Activated naive CD4-positive, alpha-beta T cell treated with anti-CD3 and anti-CD28 coated beads, Interleukin-2, amount 10 ng/mL, durations not matched to agents 7 days and 5 days (primary cell): ENCODE measurements around the gene CDC42SE2.
"Not testable (repeated sequence)": the region's sequence is repeated elsewhere in the genome, so short reads cannot be mapped to it uniquely, and the experiment has no call there.

Experiments used
- CTCF ChIA-PET: fragments of 350-600 bp; sonication (Branson Sonifier 250); formaldehyde crosslinking; loops from one replicate; lab custom pipeline; 2021; ENCODE audit warnings: antibody characterized with exemption; lab: Charles Lee
- DNase-seq: peaks from one replicate; pipeline ENCODE4 v3.0.0-alpha.2; 2020
- H3K27ac Mint-ChIP-seq: one replicate; pipeline ENCODE4 v1.8.0; 2021; ENCODE audit warnings: mild to moderate bottlenecking, moderate library complexity, mixed read lengths
- H3K27me3 Mint-ChIP-seq: one replicate; pipeline ENCODE4 v1.8.0; 2021; ENCODE audit warnings: mild to moderate bottlenecking, mixed read lengths
- H3K36me3 Mint-ChIP-seq: one replicate; pipeline ENCODE4 v1.8.0; 2021; ENCODE audit warnings: mixed read lengths
- H3K4me1 Mint-ChIP-seq: one replicate; pipeline ENCODE4 v1.8.0; 2021; ENCODE audit warnings: mixed read lengths
- H3K4me3 Mint-ChIP-seq: one replicate; pipeline ENCODE4 v1.8.0; 2021; ENCODE audit warnings: mild to moderate bottlenecking, moderate library complexity, mixed read lengths
- H3K9me3 Mint-ChIP-seq: one replicate; pipeline ENCODE4 v1.8.0; 2021; ENCODE audit warnings: mixed read lengths

CDC42SE2 gene

GRCh38 chr5:131323378-131323777 lies 59.5 kb downstream of the CDC42SE2 start:
- Mint-ChIP-seq H3K36me3 (peaks cover 49% of the 10 kb centered on the region), H3K4me3 (no peak overlapping the region), H3K27ac (no peak overlapping the region), H3K27me3 (no peaks in the 10 kb centered on the region), H3K4me1 (peaks cover 62% of the 10 kb centered on the region), H3K9me3 (no peaks in the 10 kb centered on the region)
- no peak for DNase-seq
- CTCF ChIA-PET = interaction anchor here (2.1 kb wide), 1 partner anchor 59 kb away, joined by 8 read pairs; no protein-coding TSS in a partner anchor

GRCh38 chr5:131324303-131324702 lies 60.5 kb downstream of the CDC42SE2 start:
- H3K36me3 Mint-ChIP-seq = peaks cover 52% of the 10 kb centered on the region
- CTCF ChIA-PET = interaction anchor here (0.5 to 2.1 kb wide), 3 partner anchors 18 to 92 kb away, joined by 3 to 8 read pairs (median 3); no protein-coding TSS in a partner anchor

DNA sequence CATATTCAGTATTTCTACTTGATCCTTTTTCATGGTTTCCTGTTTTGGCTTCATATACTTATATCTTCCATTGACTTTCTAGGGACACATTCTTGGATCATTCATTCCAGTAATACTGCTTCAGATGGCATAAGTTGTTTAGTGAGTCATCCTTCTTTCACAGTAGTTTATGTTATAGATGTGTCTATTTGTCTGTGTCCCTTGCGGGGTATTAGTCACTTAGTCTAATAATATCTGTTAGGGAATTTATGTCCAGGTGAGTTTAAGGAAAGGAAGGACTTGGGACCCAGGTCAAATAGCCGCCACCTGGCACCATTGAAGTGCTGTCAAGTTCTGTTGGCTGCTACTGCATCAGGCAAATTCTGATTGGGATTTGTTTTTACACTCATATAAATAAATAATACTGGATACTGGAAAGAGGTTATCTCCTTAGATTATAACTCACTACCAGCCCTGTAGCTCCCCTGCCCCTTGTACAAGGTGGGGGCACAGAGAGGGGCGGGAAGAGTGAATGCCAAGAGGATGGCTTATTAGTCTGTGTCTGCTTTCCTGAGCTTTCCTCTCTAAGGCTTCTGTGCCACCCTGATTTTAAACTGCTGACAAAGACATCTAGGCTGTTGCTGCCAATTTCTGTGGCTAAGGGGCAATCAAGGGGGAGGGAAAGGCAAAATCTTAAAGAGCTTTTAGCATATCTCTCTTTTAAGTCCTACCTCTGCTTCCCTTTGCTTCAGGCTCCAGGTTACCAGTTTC lies 64.9 kb downstream of the CDC42SE2 start:
- CTCF ChIA-PET = interaction anchor here (1.2 kb wide), 1 partner anchor 54 kb away, joined by 3 read pairs; no protein-coding TSS in a partner anchor
- peaks cover 53% of the 10 kb centered on the region for H3K36me3 Mint-ChIP-seq
- H3K4me3 Mint-ChIP-seq = no peak overlapping the region
- peaks cover 52% of the 10 kb centered on the region for H3K4me1 Mint-ChIP-seq
- H3K27ac Mint-ChIP-seq = peak overlapping the region; percentile 55
- no peak for DNase-seq
- no peaks in the 10 kb centered on the region for H3K9me3 Mint-ChIP-seq
- H3K27me3 Mint-ChIP-seq = no peaks in the 10 kb centered on the region

More at GRCh38 chr5:131324303-131324702, 60.5 kb downstream of the CDC42SE2 start:
- no peak overlapping the region for H3K4me3 Mint-ChIP-seq
- no peaks in the 10 kb centered on the region for H3K9me3 Mint-ChIP-seq
- H3K4me1 Mint-ChIP-seq = peaks cover 68% of the 10 kb centered on the region
- no peaks in the 10 kb centered on the region for H3K27me3 Mint-ChIP-seq
- no peak overlapping the region for H3K27ac Mint-ChIP-seq
- DNase-seq = no peak

GRCh38 chr5:131329286-131329560 lies 65.4 kb downstream of the CDC42SE2 start:
- CTCF ChIA-PET = interaction anchor here (1.2 to 1.5 kb wide), 2 partner anchors 23 to 54 kb away, joined by 3 read pairs; no protein-coding TSS in a partner anchor
- DNase-seq = no peak
- Mint-ChIP-seq H3K4me3 (no peak overlapping the region), H3K27me3 (no peaks in the 10 kb centered on the region), H3K4me1 (peaks cover 54% of the 10 kb centered on the region), H3K27ac (peak overlapping the region; percentile 55), H3K9me3 (peaks cover 2% of the 10 kb centered on the region), H3K36me3 (peaks cover 53% of the 10 kb centered on the region)

DNA sequence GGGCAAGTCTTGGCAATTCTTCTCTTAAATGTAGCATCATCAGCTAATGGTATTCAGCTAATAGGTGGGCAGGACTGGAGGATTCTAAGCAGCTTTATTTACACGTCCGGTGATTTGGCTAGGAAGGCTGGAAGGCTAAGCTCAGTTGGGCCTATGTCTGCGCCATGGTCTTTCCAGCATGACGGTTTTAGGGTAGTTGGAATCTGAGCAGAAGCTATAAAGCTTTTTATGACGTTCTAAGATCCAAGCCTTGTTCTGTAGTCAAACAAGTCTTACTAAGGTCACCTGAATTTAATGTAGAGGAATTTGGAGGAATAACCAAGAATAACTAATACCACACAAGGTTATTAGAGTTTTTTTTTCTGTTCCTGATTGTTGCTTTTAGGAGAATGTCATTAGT lies 66.2 kb downstream of the CDC42SE2 start:
- Mint-ChIP-seq H3K27ac (peak overlapping the region; percentile 64), H3K27me3 (no peaks in the 10 kb centered on the region), H3K9me3 (peaks cover 8% of the 10 kb centered on the region), H3K36me3 (peaks cover 59% of the 10 kb centered on the region), H3K4me3 (no peak overlapping the region), H3K4me1 (peaks cover 58% of the 10 kb centered on the region)
- CTCF ChIA-PET = interaction anchor here (1.2 to 1.5 kb wide), 2 partner anchors 23 to 53 kb away, joined by 3 read pairs; no protein-coding TSS in a partner anchor
- DNase-seq = no peak

DNA sequence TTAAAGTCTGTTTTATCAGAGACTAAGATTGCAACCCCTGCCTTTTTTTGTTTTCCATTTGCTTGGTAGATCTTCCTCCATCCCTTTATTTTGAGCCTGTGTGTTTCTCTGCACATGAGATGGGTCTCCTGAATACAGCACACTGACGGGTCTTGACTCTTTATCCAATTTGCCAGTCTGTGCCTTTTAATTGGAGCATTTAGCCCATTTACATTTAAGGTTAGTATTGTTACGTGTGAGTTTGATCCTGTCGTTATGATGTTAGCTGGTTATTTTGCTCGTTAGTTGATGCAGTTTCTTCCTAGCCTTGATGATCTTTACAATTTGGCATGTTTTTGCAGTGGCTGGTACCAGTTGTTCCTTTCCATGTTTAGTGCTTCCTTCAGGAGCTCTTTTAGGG lies 71.9 kb downstream of the CDC42SE2 start:
- CTCF ChIA-PET, H3K27me3 Mint-ChIP-seq, H3K4me3 Mint-ChIP-seq, DNase-seq: not testable (repeated sequence)
- H3K4me1 Mint-ChIP-seq = peaks cover 62% of the 10 kb centered on the region
- peak overlapping the region; percentile 6 for H3K27ac Mint-ChIP-seq
- peaks cover 26% of the 10 kb centered on the region for H3K9me3 Mint-ChIP-seq
- H3K36me3 Mint-ChIP-seq = peaks cover 71% of the 10 kb centered on the region

GRCh38 chr5:131336801-131337200 lies 72.9 kb downstream of the CDC42SE2 start:
- H3K4me1 Mint-ChIP-seq = peaks cover 71% of the 10 kb centered on the region
- peaks cover 29% of the 10 kb centered on the region for H3K9me3 Mint-ChIP-seq
- peaks cover 77% of the 10 kb centered on the region for H3K36me3 Mint-ChIP-seq
- DNase-seq, H3K27me3 Mint-ChIP-seq, CTCF ChIA-PET: not testable (repeated sequence)
- H3K4me3 Mint-ChIP-seq = peak overlapping the region; percentile 55
- peak overlapping the region; percentile 87 for H3K27ac Mint-ChIP-seq

GRCh38 chr5:131337240-131338050 lies 73.6 kb downstream of the CDC42SE2 start:
- peaks cover 75% of the 10 kb centered on the region for H3K36me3 Mint-ChIP-seq
- peaks cover 29% of the 10 kb centered on the region for H3K9me3 Mint-ChIP-seq
- peaks cover 71% of the 10 kb centered on the region for H3K4me1 Mint-ChIP-seq
- H3K4me3 Mint-ChIP-seq = peak overlapping the region; percentile 55
- CTCF ChIA-PET, H3K27me3 Mint-ChIP-seq: not testable (repeated sequence)
- peak overlapping the region; percentile 87 for H3K27ac Mint-ChIP-seq
- peak; percentile 30 for DNase-seq

DNA sequence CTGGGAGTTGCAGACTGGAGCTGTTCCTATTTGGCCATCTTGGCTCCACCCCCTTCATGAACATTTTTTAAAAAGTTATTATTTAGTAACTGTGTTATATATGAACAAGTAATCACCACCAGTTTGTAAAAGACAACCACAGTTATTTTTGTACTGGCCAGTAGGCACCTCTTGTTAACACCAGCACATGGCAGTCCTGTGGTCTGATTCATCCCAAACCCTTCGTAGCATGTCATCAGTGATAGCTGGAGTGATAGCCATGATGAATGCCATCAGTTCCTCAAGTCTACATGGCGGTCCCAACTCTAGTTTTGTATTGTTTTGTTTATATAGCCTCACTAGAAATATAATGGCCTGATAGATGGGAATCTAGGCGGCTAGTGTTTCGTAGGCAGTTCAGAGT lies 74.2 kb downstream of the CDC42SE2 start:
- Mint-ChIP-seq H3K27me3 (no peaks in the 10 kb centered on the region), H3K4me3 (no peak overlapping the region), H3K36me3 (peaks cover 75% of the 10 kb centered on the region), H3K4me1 (peaks cover 72% of the 10 kb centered on the region), H3K9me3 (peaks cover 31% of the 10 kb centered on the region), H3K27ac (peak overlapping the region; percentile 60)
- no peak for DNase-seq
- CTCF ChIA-PET = no interaction called here

DNA sequence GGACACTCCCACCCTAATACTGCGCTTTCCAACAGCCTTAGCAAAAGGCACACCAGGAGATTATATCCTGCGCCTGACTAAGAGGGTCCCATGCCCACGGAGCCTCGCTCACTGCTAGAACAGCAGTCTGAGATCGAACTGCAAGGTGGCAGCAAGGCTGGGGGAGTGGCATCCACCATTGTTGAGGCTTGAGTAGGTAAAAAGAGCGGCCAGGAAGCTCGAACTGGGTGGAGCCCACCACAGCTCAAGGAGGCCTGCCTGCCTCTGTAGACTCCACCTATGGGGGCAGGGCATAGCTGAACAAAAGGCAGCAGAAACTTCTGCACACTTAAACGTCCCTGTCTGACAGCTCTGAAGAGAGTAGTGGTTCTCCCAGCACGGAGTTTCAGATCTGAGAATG lies 80.4 kb downstream of the CDC42SE2 start:
- not testable (repeated sequence) for H3K27me3 Mint-ChIP-seq, H3K27ac Mint-ChIP-seq, H3K4me3 Mint-ChIP-seq
- peaks cover 65% of the 10 kb centered on the region for H3K4me1 Mint-ChIP-seq
- DNase-seq = peak; percentile 52
- CTCF ChIA-PET = interaction anchor here (1.7 kb wide), 1 partner anchor 12 kb away, joined by 6 read pairs; no protein-coding TSS in a partner anchor
- peaks cover 88% of the 10 kb centered on the region for H3K36me3 Mint-ChIP-seq
- peaks cover 34% of the 10 kb centered on the region for H3K9me3 Mint-ChIP-seq

DNA sequence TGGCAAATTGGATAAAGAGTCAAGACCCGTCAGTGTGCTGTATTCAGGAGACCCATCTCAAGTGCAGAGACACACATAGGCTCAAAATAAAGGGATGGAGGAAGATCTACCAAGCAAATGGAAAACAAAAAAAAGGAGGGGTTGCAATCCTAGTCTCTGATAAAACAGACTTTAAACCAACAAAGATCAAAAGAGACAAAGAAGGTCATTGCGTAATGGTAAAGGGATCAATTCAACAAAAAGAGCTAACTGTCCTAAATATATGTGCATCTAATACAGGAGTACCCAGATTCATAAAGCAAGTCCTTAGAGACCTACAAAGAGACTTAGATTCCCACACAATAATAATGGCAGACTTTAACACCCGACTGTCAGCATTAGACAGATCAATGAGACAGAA lies 82.4 kb downstream of the CDC42SE2 start:
- Mint-ChIP-seq H3K36me3 (peaks cover 78% of the 10 kb centered on the region), H3K4me1 (peaks cover 58% of the 10 kb centered on the region), H3K9me3 (peaks cover 34% of the 10 kb centered on the region), H3K27ac (peak overlapping the region; percentile 24)
- H3K4me3 Mint-ChIP-seq, CTCF ChIA-PET, H3K27me3 Mint-ChIP-seq, DNase-seq: not testable (repeated sequence)

- H3K9me3 Mint-ChIP-seq = no peaks in the 10 kb centered on the region
- H3K4me3 Mint-ChIP-seq = no peak overlapping the region
- H3K36me3 Mint-ChIP-seq = peaks cover 37% of the 10 kb centered on the region
- no peaks in the 10 kb centered on the region for H3K27me3 Mint-ChIP-seq
- no peak for DNase-seq
- no peak overlapping the region for H3K27ac Mint-ChIP-seq
- peaks cover 51% of the 10 kb centered on the region for H3K4me1 Mint-ChIP-seq
- CTCF ChIA-PET = no interaction called here
Measured at GRCh38 chr5:131353991-131354390, 90.1 kb downstream of the CDC42SE2 start.

DNA sequence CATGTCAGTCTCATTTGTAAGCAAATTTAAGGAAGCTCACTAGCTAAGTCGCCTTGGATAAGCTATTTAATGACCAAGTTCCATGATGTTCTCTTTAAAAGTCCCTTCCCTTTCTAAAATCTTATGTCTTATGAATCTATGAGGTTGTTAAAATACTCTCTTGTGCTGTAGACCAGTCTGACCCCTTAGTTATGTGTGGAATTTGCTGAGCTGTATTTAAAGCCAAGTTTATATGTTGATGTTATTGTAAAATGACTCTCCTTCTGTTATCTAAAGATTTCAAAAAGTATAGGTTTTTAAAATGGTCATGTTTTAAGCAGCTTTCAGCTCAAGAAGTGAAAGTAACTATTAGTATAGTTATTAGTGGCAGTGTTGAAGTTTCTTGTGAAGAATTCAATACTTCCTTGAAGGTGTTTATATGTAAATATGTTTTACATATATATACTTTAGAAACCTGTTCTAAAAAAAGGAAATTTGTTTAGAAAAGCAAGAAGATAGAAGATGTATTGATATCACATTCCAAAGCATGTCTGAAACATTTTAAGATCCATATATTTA lies 92.2 kb downstream of the CDC42SE2 start:
- Mint-ChIP-seq H3K4me1 (peaks cover 53% of the 10 kb centered on the region), H3K4me3 (no peak overlapping the region), H3K9me3 (no peaks in the 10 kb centered on the region), H3K27me3 (no peaks in the 10 kb centered on the region), H3K27ac (peak overlapping the region; percentile 34), H3K36me3 (peaks cover 47% of the 10 kb centered on the region)
- no peak for DNase-seq
- CTCF ChIA-PET = interaction anchor here (1.4 to 4.0 kb wide), 5 partner anchors 11 to 90 kb away, joined by 3 to 26 read pairs (median 5); no protein-coding TSS in a partner anchor

DNA sequence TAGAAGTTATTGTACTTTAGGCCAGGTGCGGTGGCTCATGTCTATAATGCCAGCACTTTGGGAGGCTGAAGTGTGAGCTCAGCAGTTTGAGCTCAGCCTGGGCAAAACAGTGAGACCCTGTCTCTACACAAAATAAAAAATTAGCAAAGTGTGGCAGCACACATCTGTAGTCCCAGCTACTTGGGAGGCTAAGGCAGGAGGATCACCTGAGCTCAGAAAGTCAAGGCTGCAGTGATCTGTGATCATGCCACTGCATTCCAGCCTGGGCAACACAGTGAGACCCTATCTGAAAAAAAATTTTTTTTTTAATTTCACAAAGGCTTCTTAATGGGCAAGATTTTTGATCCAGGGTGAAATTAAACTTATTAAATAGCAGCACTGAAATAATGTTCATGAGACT lies 92.8 kb downstream of the CDC42SE2 start:
- no peak for DNase-seq
- CTCF ChIA-PET = interaction anchor here (0.9 to 4.0 kb wide), 6 partner anchors 12 to 91 kb away, joined by 3 to 26 read pairs (median 4); no protein-coding TSS in a partner anchor
- Mint-ChIP-seq H3K27me3 (no peaks in the 10 kb centered on the region), H3K9me3 (no peaks in the 10 kb centered on the region), H3K27ac (no peak overlapping the region), H3K36me3 (peaks cover 49% of the 10 kb centered on the region), H3K4me3 (no peak overlapping the region), H3K4me1 (peaks cover 54% of the 10 kb centered on the region)
